ENCODE measurements around the gene SNAI3.

- TF ChIP-seq POLR2A (IDR thresholded peaks at IDR 0.05) (no peak), CTCF (IDR thresholded peaks at IDR 0.05) (no peak)
Measured at GRCh38 chr16:88711750-88712340, 25.5 kb upstream of the SNAI3 start.

Measured in uterus (tissue), 2 donors.